Measurements from ENCODE around the gene WWC2.
"Not testable (repeated sequence)": the region's sequence is repeated elsewhere in the genome, so short reads cannot be mapped to it uniquely, and the experiment has no call there.

WWC2 gene

DNA sequence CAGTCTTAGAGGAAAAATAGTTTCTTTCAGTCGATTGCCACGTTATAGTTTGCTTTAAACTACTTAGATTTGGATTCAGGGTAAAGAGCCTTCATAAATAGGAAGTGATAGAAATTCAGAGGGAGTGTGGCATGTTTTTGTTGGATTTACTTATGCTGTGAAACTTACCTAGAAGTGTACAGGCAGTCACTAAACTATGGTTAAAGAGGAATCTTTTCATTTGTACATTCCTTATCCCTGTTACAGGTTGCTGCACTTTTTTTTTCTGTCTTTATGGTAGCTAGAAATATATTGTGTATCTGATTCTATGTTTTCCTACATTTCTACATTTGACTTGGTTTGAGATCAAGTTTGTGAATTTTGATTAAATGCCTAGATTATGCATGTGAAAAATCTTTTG, 19.1 kb downstream of the WWC2 start:
- TF ChIP-seq SUZ12 (IDR thresholded peaks at IDR 0.05; ENCODE audit: extremely low read depth, insufficient read depth, insufficient read length) (no peak), YY1 (IDR thresholded peaks at IDR 0.05; ENCODE audit: insufficient read depth, insufficient read length) (no peak), ZNF274 (IDR thresholded peaks at IDR 0.05; ENCODE audit: low read depth, low read length) (no peak)
- Histone ChIP-seq H3K36me3 (ENCODE audit: insufficient read depth, insufficient read length, low read length) (no peaks in the 10 kb centered on the region), H3K9ac (ENCODE audit: insufficient read length, low read depth) (no peak overlapping the region), H3K9me3 (ENCODE audit: insufficient read depth, low read length) (no peaks in the 10 kb centered on the region), H3K4me3 (ENCODE audit: insufficient read length, low read depth) (no peak overlapping the region), H3K4me1 (ENCODE audit: insufficient read depth, insufficient read length) (no peaks in the 10 kb centered on the region), H3K27me3 (ENCODE audit: insufficient read depth, insufficient read length) (no peaks in the 10 kb centered on the region)
- DNase-seq (ENCODE audit: low read depth, low spot score): no peak

GRCh38 chr4:183118585-183118984, 19.5 kb downstream of the WWC2 start:
- no peaks in the 10 kb centered on the region for H3K4me1 ChIP-seq (ENCODE audit: insufficient read depth, insufficient read length)
- H3K4me3 ChIP-seq (ENCODE audit: insufficient read length, low read depth): no peak overlapping the region
- H3K9me3 ChIP-seq (ENCODE audit: insufficient read depth, low read length): no peaks in the 10 kb centered on the region
- no peaks in the 10 kb centered on the region for H3K27me3 ChIP-seq (ENCODE audit: insufficient read depth, insufficient read length)
- TF ChIP-seq YY1 (IDR thresholded peaks at IDR 0.05; ENCODE audit: insufficient read depth, insufficient read length) (no peak), ZNF274 (IDR thresholded peaks at IDR 0.05; ENCODE audit: low read depth, low read length) (no peak), SUZ12 (IDR thresholded peaks at IDR 0.05; ENCODE audit: extremely low read depth, insufficient read depth, insufficient read length) (no peak)
- no peaks in the 10 kb centered on the region for H3K36me3 ChIP-seq (ENCODE audit: insufficient read depth, insufficient read length, low read length)
- no peak overlapping the region for H3K9ac ChIP-seq (ENCODE audit: insufficient read length, low read depth)
- DNase-seq (ENCODE audit: low read depth, low spot score): no peak

DNA sequence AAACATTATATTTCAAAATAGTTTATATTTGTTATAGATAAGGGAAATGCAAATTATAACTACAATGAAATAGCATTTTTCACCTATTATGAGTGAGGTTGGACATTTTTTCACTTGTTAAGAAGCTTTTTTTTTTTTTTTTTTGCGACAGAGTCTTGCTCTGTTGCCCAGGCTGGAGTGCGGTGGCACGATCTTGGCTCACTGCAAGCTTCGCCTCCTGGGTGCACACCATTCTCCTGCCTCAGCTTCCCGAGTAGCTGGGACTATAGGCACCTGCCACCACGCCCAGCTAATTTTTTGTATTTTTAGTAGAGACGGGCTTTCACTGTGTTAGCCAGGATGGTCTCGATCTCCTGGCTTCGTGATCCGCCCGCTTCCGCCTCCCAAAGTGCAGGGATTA, 22.6 kb downstream of the WWC2 start:
- H3K27me3 ChIP-seq (ENCODE audit: insufficient read depth, insufficient read length); H3K9me3 ChIP-seq (ENCODE audit: insufficient read depth, low read length); H3K9ac ChIP-seq (ENCODE audit: insufficient read length, low read depth); H3K4me1 ChIP-seq (ENCODE audit: insufficient read depth, insufficient read length); DNase-seq (ENCODE audit: low read depth, low spot score); H3K4me3 ChIP-seq (ENCODE audit: insufficient read length, low read depth); H3K36me3 ChIP-seq (ENCODE audit: insufficient read depth, insufficient read length, low read length): not testable (repeated sequence)

- TF ChIP-seq SUZ12 (IDR thresholded peaks at IDR 0.05; ENCODE audit: extremely low read depth, insufficient read depth, insufficient read length) (no peak), ZNF274 (IDR thresholded peaks at IDR 0.05; ENCODE audit: low read depth, low read length) (no peak), YY1 (IDR thresholded peaks at IDR 0.05; ENCODE audit: insufficient read depth, insufficient read length) (no peak)
- no peak overlapping the region for H3K4me3 ChIP-seq (ENCODE audit: insufficient read length, low read depth)
Measured at GRCh38 chr4:183124228-183124627, 25.2 kb downstream of the WWC2 start.

GRCh38 chr4:183124865-183125264, 25.8 kb downstream of the WWC2 start:
- TF ChIP-seq SUZ12 (IDR thresholded peaks at IDR 0.05; ENCODE audit: extremely low read depth, insufficient read depth, insufficient read length) (no peak), ZNF274 (IDR thresholded peaks at IDR 0.05; ENCODE audit: low read depth, low read length) (no peak), YY1 (IDR thresholded peaks at IDR 0.05; ENCODE audit: insufficient read depth, insufficient read length) (no peak)
- Histone ChIP-seq H3K4me3 (ENCODE audit: insufficient read length, low read depth) (no peak overlapping the region), H3K4me1 (ENCODE audit: insufficient read depth, insufficient read length) (no peaks in the 10 kb centered on the region), H3K27me3 (ENCODE audit: insufficient read depth, insufficient read length) (no peaks in the 10 kb centered on the region), H3K9ac (ENCODE audit: insufficient read length, low read depth) (no peak overlapping the region), H3K9me3 (ENCODE audit: insufficient read depth, low read length) (no peaks in the 10 kb centered on the region), H3K36me3 (ENCODE audit: insufficient read depth, insufficient read length, low read length) (no peaks in the 10 kb centered on the region)
- no peak for DNase-seq (ENCODE audit: low read depth, low spot score)

More at GRCh38 chr4:183124228-183124627, 25.2 kb downstream of the WWC2 start:
- Histone ChIP-seq H3K9me3 (ENCODE audit: insufficient read depth, low read length) (no peaks in the 10 kb centered on the region), H3K9ac (ENCODE audit: insufficient read length, low read depth) (no peak overlapping the region), H3K27me3 (ENCODE audit: insufficient read depth, insufficient read length) (no peaks in the 10 kb centered on the region), H3K36me3 (ENCODE audit: insufficient read depth, insufficient read length, low read length) (no peaks in the 10 kb centered on the region), H3K4me1 (ENCODE audit: insufficient read depth, insufficient read length) (no peaks in the 10 kb centered on the region)
- no peak for DNase-seq (ENCODE audit: low read depth, low spot score)

- Histone ChIP-seq H3K27me3 (ENCODE audit: insufficient read depth, insufficient read length) (no peaks in the 10 kb centered on the region), H3K9me3 (ENCODE audit: insufficient read depth, low read length) (no peaks in the 10 kb centered on the region), H3K36me3 (ENCODE audit: insufficient read depth, insufficient read length, low read length) (no peaks in the 10 kb centered on the region), H3K4me3 (ENCODE audit: insufficient read length, low read depth) (no peak overlapping the region), H3K4me1 (ENCODE audit: insufficient read depth, insufficient read length) (no peaks in the 10 kb centered on the region), H3K9ac (ENCODE audit: insufficient read length, low read depth) (no peak overlapping the region)
- no peak for DNase-seq (ENCODE audit: low read depth, low spot score)
- no peak for TF ChIP-seq SUZ12 (IDR thresholded peaks at IDR 0.05; ENCODE audit: extremely low read depth, insufficient read depth, insufficient read length)
- TF ChIP-seq ZNF274 (IDR thresholded peaks at IDR 0.05; ENCODE audit: low read depth, low read length): no peak
- TF ChIP-seq YY1 (IDR thresholded peaks at IDR 0.05; ENCODE audit: insufficient read depth, insufficient read length): no peak
Measured at GRCh38 chr4:183129125-183129524, 30.1 kb downstream of the WWC2 start.

DNA sequence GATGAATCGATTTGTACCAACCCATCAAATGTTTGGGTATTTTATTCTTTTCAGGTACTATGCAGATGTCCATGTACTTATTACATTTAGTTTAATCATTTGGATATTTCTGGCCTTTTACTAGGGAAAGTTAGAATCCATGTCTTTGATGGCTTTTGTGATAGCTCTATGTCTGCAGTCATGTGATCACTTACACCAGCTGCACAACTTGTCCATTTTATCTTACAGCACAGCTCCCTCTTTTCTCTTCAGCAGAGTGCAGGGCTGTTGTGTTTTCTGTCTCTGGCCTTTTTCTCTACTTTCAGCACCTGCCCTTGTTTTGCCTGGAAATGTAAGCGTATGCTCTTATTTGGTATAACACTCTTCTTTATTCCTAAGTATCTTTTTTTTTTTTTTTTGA, 30.6 kb downstream of the WWC2 start:
- no peaks in the 10 kb centered on the region for H3K36me3 ChIP-seq (ENCODE audit: insufficient read depth, insufficient read length, low read length)
- no peaks in the 10 kb centered on the region for H3K9me3 ChIP-seq (ENCODE audit: insufficient read depth, low read length)
- no peak overlapping the region for H3K4me3 ChIP-seq (ENCODE audit: insufficient read length, low read depth)
- H3K27me3 ChIP-seq (ENCODE audit: insufficient read depth, insufficient read length): no peaks in the 10 kb centered on the region
- TF ChIP-seq YY1 (IDR thresholded peaks at IDR 0.05; ENCODE audit: insufficient read depth, insufficient read length) (no peak), ZNF274 (IDR thresholded peaks at IDR 0.05; ENCODE audit: low read depth, low read length) (no peak), SUZ12 (IDR thresholded peaks at IDR 0.05; ENCODE audit: extremely low read depth, insufficient read depth, insufficient read length) (no peak)
- no peak for DNase-seq (ENCODE audit: low read depth, low spot score)
- no peak overlapping the region for H3K9ac ChIP-seq (ENCODE audit: insufficient read length, low read depth)
- H3K4me1 ChIP-seq (ENCODE audit: insufficient read depth, insufficient read length): no peaks in the 10 kb centered on the region
